ENCODE measurements around the gene ARSD. TPM values are rescaled to one million over a fixed set of nuclear protein-coding genes. Genes with fewer than 3 reads are reported as not detected.

ARSD gene
- total RNA-seq, 1 donor from 2014 or later = 91.9 TPM

GRCh38 chrX:2913118-2913517 is 16.0 kb downstream of the ARSD start:
- Histone ChIP-seq H3K4me1 (no peaks in the 10 kb centered on the region), H3K27me3 (no peaks in the 10 kb centered on the region), H3K27ac (no peak overlapping the region), H3K4me3 (no peak overlapping the region), H3K36me3 (peaks cover 26 to 31% of the 10 kb centered on the region in 2 donors), H3K9me3 (no peaks in the 10 kb centered on the region)
- intact Hi-C loops (cut with DNase I) = no loop called here
- DNase-seq (ENCODE audit: low spot score in 2 of 2) = no peak
- TF ChIP-seq, protein P1, sequence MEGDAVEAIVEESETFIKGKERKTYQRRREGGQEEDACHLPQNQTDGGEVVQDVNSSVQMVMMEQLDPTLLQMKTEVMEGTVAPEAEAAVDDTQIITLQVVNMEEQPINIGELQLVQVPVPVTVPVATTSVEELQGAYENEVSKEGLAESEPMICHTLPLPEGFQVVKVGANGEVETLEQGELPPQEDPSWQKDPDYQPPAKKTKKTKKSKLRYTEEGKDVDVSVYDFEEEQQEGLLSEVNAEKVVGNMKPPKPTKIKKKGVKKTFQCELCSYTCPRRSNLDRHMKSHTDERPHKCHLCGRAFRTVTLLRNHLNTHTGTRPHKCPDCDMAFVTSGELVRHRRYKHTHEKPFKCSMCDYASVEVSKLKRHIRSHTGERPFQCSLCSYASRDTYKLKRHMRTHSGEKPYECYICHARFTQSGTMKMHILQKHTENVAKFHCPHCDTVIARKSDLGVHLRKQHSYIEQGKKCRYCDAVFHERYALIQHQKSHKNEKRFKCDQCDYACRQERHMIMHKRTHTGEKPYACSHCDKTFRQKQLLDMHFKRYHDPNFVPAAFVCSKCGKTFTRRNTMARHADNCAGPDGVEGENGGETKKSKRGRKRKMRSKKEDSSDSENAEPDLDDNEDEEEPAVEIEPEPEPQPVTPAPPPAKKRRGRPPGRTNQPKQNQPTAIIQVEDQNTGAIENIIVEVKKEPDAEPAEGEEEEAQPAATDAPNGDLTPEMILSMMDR (IDR thresholded peaks at IDR 0.05) = no peak

DNA sequence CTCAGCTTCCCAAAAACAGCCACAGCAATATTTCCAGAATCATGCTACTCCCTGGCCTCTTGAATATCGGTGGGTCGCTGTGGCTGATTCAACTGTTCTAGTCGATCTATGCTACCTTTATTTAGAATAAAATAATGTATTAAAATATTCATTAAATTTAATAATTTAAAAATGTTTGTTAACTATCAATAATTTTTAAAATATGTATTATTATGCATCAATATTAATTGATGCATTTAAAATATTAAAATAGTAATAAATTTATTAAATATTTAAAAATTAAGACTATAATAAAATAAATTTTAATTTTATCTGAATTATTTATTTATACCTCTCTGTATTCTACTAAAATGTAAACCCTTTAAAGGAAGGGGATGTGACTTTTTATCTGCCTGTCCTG is 19.0 kb downstream of the ARSD start:
- no peaks in the 10 kb centered on the region for H3K4me1 ChIP-seq
- intact Hi-C loops (cut with DNase I) = no loop called here
- DNase-seq (ENCODE audit: low spot score in 2 of 2) = no peak
- peaks cover 29 to 39% of the 10 kb centered on the region in 2 donors for H3K36me3 ChIP-seq
- no peak overlapping the region for H3K4me3 ChIP-seq
- no peaks in the 10 kb centered on the region for H3K9me3 ChIP-seq
- H3K27me3 ChIP-seq = no peaks in the 10 kb centered on the region
- no peak overlapping the region for H3K27ac ChIP-seq
- TF ChIP-seq, protein P1 (IDR thresholded peaks at IDR 0.05) = no peak

- peaks cover 0 to 13% of the 10 kb centered on the region in 2 donors for H3K9me3 ChIP-seq
- H3K36me3 ChIP-seq = peaks cover 23 to 29% of the 10 kb centered on the region in 2 donors
- TF ChIP-seq, protein P1 (IDR thresholded peaks at IDR 0.05) = no peak
- no peaks in the 10 kb centered on the region for H3K27me3 ChIP-seq
- intact Hi-C loops (cut with DNase I) = no loop called here
- no peaks in the 10 kb centered on the region for H3K4me1 ChIP-seq
- no peak overlapping the region for H3K4me3 ChIP-seq
- no peak overlapping the region for H3K27ac ChIP-seq
- DNase-seq (ENCODE audit: low spot score in 2 of 2) = no peak
Observed at GRCh38 chrX:2908125-2908685, 20.9 kb downstream of the ARSD start.

DNA sequence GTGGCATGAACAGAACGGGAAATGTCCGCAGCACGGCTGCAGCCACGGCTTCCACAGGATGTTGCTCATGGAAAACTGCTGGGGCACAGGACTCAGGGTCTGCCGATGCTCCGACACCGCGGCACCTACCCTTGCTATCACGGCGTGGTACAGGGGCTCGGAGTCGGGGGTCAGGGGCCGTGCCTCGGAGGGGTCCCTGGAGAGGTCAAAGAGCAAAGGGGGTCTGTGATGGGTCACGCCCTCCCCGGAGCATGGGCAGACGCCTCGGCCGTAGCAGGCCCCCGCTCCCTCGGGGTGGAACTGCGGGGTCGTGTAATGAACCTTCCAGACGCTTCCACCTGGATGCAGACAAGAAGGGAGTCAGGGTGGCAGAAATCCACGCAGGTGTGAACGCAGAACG is 21.8 kb downstream of the ARSD start:
- H3K27me3 ChIP-seq = no peaks in the 10 kb centered on the region
- H3K4me1 ChIP-seq = no peaks in the 10 kb centered on the region
- TF ChIP-seq, protein P1 (IDR thresholded peaks at IDR 0.05) = no peak
- H3K4me3 ChIP-seq = no peak overlapping the region
- H3K9me3 ChIP-seq = peaks cover 0 to 18% of the 10 kb centered on the region in 2 donors
- DNase-seq (ENCODE audit: low spot score in 2 of 2) = no peak
- intact Hi-C loops (cut with DNase I) = no loop called here
- H3K36me3 ChIP-seq = peaks cover 23 to 29% of the 10 kb centered on the region in 2 donors
- no peak overlapping the region for H3K27ac ChIP-seq

- intact Hi-C loops (cut with DNase I) = no loop called here
- TF ChIP-seq, protein P1 (IDR thresholded peaks at IDR 0.05) = no peak
- no peak for DNase-seq (ENCODE audit: low spot score in 2 of 2)
- no peaks in the 10 kb centered on the region for H3K27me3 ChIP-seq
- no peak overlapping the region for H3K27ac ChIP-seq
- peaks cover 0 to 22% of the 10 kb centered on the region in 2 donors for H3K9me3 ChIP-seq
- peaks cover 15 to 21% of the 10 kb centered on the region in 2 donors for H3K36me3 ChIP-seq
- no peak overlapping the region for H3K4me3 ChIP-seq
- no peaks in the 10 kb centered on the region for H3K4me1 ChIP-seq
Observed at GRCh38 chrX:2903366-2903765, 25.8 kb downstream of the ARSD start.

GRCh38 chrX:2902841-2903240 is 26.3 kb downstream of the ARSD start:
- no peak for DNase-seq (ENCODE audit: low spot score in 2 of 2)
- intact Hi-C loops (cut with DNase I) = no loop called here
- no peak overlapping the region for H3K27ac ChIP-seq
- H3K4me3 ChIP-seq = no peak overlapping the region
- H3K4me1 ChIP-seq = no peaks in the 10 kb centered on the region
- H3K27me3 ChIP-seq = no peaks in the 10 kb centered on the region
- TF ChIP-seq, protein P1 (IDR thresholded peaks at IDR 0.05) = no peak
- peaks cover 0 to 22% of the 10 kb centered on the region in 2 donors for H3K9me3 ChIP-seq
- peaks cover 11 to 20% of the 10 kb centered on the region in 2 donors for H3K36me3 ChIP-seq

Measured in ascending aorta (tissue), 2 donors.